Mesothelial cell of epicardium (in vitro differentiated cells): Measurements from ENCODE around the gene DNAI4. TPM values are rescaled to one million over a fixed set of nuclear protein-coding genes. Genes with fewer than 3 reads are reported as not detected.

ENCODE experiments used
- DNase-seq, 2 experiments: peaks; one replicate each; pipeline ENCODE4 v3.0.0; 2021; ENCODE audit warnings: low spot score in 2 of 2; ENCODE audit not compliant: unreplicated experiment in 2 of 2
- H3K27ac Mint-ChIP-seq: 2 replicates; pipeline ENCODE4 v1.8.0; 2021; ENCODE audit warnings: mixed read lengths
- H3K27me3 Mint-ChIP-seq: 2 replicates; pipeline ENCODE4 v1.8.0; 2021; ENCODE audit warnings: low read depth, mixed read lengths
- H3K36me3 Mint-ChIP-seq: 2 replicates; pipeline ENCODE4 v1.8.0; 2021; ENCODE audit warnings: mixed read lengths
- H3K4me1 Mint-ChIP-seq: 2 replicates; pipeline ENCODE4 v1.8.0; 2021; ENCODE audit warnings: mixed read lengths
- H3K4me3 Mint-ChIP-seq: 2 replicates; pipeline ENCODE4 v1.8.0; 2021; ENCODE audit warnings: mild to moderate bottlenecking, moderate library complexity, mixed read lengths
- H3K9me3 Mint-ChIP-seq: 2 replicates; pipeline ENCODE4 v1.8.0; 2021; ENCODE audit warnings: mixed read lengths
- CTCF ChIP-seq: fragments of 200-600 bp; sonication (generic); IDR thresholded peaks from one replicate; pipeline ENCODE4 v1.5.0; 2021; ENCODE audit warnings: antibody characterized with exemption; ENCODE audit not compliant: unreplicated experiment
- total RNA-seq: library from RNA; stranded (reverse); gene quantifications from 3 replicates; pipeline ENCODE4 v1.2.1, GENCODE V29; 2021

The DNAI4 gene
- total RNA-seq, 1 donor from 2014 or later, result 9.3 TPM

GRCh38 chr1:66927528-66927927, 2.9 kb upstream of the DNAI4 start:
- TF ChIP-seq CTCF, result no peak
- DNase-seq, result no peak
- H3K9me3 Mint-ChIP-seq, result no peaks in the 10 kb centered on the region
- no peak overlapping the region for H3K27ac Mint-ChIP-seq
- H3K36me3 Mint-ChIP-seq, result no peaks in the 10 kb centered on the region
- no peaks in the 10 kb centered on the region for H3K27me3 Mint-ChIP-seq
- H3K4me3 Mint-ChIP-seq, result no peak overlapping the region
- peaks cover 36% of the 10 kb centered on the region for H3K4me1 Mint-ChIP-seq

DNA sequence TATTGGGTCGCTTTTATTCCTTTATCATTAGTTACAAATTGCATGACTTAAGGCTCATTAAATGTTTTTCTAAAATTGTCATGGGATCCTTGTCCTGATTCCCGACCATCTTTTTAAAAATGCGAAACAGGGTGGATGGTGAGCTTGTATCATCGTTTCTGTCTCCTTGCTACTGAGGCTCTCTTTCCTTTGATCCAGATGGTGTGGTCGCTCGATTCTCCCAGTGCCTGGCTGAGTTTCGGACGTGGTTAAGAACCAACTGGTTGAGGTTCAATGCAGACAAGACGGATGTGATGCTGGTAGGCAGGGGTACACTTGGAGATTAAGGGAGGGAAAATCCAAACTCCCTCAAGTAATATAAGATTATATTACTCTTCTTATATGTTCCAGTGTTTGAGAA, 1.3 kb upstream of the DNAI4 start:
- no peak for DNase-seq
- H3K27ac Mint-ChIP-seq, result peak overlapping the region; percentile 98
- H3K4me1 Mint-ChIP-seq, result peaks cover 25% of the 10 kb centered on the region
- H3K4me3 Mint-ChIP-seq, result peak overlapping the region; percentile 95
- H3K9me3 Mint-ChIP-seq, result no peaks in the 10 kb centered on the region
- no peaks in the 10 kb centered on the region for H3K36me3 Mint-ChIP-seq
- no peaks in the 10 kb centered on the region for H3K27me3 Mint-ChIP-seq
- TF ChIP-seq CTCF, result no peak

DNA sequence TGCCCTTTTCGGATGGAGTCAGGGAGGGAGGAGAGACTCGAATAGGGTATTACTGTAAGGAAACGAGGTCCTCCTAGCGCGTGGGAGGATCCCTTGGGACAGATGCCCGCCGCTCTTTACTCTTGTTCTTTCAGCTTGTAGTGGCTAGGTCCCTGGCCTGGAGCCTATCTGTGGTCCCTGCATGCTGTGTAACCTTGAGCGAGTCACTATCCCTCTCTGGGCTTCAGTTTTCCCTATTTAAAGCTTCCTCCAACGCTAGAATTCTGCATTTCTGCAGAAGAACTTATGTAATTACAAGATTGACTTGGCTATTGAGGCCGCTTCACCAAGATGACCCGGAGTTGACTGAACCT, 878 bp upstream of the DNAI4 start:
- Mint-ChIP-seq H3K4me3 (peak overlapping the region; percentile 95), H3K27ac (peak overlapping the region; percentile 98), H3K27me3 (no peaks in the 10 kb centered on the region), H3K4me1 (peaks cover 25% of the 10 kb centered on the region), H3K9me3 (no peaks in the 10 kb centered on the region), H3K36me3 (peaks cover under 1% of the 10 kb centered on the region)
- no peak for TF ChIP-seq CTCF
- no peak for DNase-seq

DNA sequence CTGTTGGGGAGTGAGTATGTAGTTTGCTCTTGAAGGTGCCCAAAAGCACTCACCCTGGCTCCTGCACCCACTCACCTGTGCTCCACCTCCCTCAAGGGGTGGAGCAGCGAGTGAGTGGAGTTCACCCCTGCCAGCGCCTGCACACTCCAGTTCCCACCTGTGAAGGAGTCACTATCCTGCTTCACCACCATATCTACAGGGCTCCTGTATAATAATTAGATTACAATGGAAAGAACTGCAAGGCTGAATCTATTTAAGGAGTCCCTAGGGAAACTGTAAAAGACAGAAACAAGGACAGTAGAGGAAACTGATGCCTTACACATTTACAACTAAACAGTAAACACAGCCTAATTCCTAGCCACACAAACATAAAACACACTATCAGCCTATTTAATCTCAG, 4.1 kb downstream of the DNAI4 start:
- no peak for TF ChIP-seq CTCF
- no peak overlapping the region for H3K4me3 Mint-ChIP-seq
- H3K27me3 Mint-ChIP-seq, result no peaks in the 10 kb centered on the region
- H3K9me3 Mint-ChIP-seq, result peaks cover 15% of the 10 kb centered on the region
- DNase-seq, result no peak
- no peak overlapping the region for H3K27ac Mint-ChIP-seq
- peaks cover 19% of the 10 kb centered on the region for H3K36me3 Mint-ChIP-seq
- peaks cover 14% of the 10 kb centered on the region for H3K4me1 Mint-ChIP-seq

- H3K9me3 Mint-ChIP-seq, result peaks cover 15% of the 10 kb centered on the region
- no peak overlapping the region for H3K27ac Mint-ChIP-seq
- H3K4me3 Mint-ChIP-seq, result no peak overlapping the region
- H3K36me3 Mint-ChIP-seq, result peaks cover 19% of the 10 kb centered on the region
- no peaks in the 10 kb centered on the region for H3K27me3 Mint-ChIP-seq
- DNase-seq, result no peak
- H3K4me1 Mint-ChIP-seq, result peaks cover 14% of the 10 kb centered on the region
- TF ChIP-seq CTCF, result no peak
Observed at GRCh38 chr1:66919828-66920227, 4.8 kb downstream of the DNAI4 start.

DNA sequence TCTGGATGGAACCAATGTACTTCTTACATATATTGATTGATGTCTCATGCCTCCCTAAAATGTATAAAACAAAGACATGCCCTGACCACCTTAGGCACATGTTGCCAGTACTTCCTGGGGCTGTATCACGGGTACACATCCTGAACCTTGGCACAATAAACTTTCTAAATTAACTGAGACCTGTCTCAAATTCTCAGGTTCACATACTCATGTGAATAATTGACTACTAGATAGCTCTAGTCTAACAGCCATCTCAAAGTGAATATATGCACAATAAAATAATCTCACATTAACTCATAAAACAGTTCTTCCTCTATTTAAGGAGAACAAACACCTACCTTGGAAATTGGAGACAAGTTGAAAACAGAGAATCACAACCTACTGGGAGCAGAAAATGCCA, 5.6 kb downstream of the DNAI4 start:
- Mint-ChIP-seq H3K36me3 (peaks cover 19% of the 10 kb centered on the region), H3K9me3 (peaks cover 15% of the 10 kb centered on the region), H3K4me1 (peaks cover 14% of the 10 kb centered on the region), H3K4me3 (no peak overlapping the region), H3K27ac (no peak overlapping the region), H3K27me3 (no peaks in the 10 kb centered on the region)
- no peak for TF ChIP-seq CTCF
- DNase-seq, result no peak
